Activated T-cell treated with anti-CD3 and anti-CD28 coated beads, Interleukin-2, amount 50 U/mL, for 1 hour (primary cell): ENCODE data around the gene TLNRD1.

Source experiments
- DNase-seq: peaks from one replicate; pipeline ENCODE4 v3.0.0-alpha.2; 2020

Gene TLNRD1

GRCh38 chr15:81002331-81003096 lies 1.8 kb downstream of the TLNRD1 start:
- DNase-seq, result no peak

GRCh38 chr15:81003097-81003350 lies 2.3 kb downstream of the TLNRD1 start:
- no peak for DNase-seq

GRCh38 chr15:81006124-81006523 lies 5.4 kb downstream of the TLNRD1 start:
- no peak for DNase-seq

- no peak for DNase-seq
Observed at GRCh38 chr15:81007428-81008064, 6.8 kb downstream of the TLNRD1 start.

- DNase-seq, result no peak
Observed at GRCh38 chr15:81008312-81008711, 7.6 kb downstream of the TLNRD1 start.

- no peak for DNase-seq
Observed at GRCh38 chr15:81010086-81010485, 9.4 kb downstream of the TLNRD1 start.

GRCh38 chr15:81011593-81011992 lies 10.9 kb downstream of the TLNRD1 start:
- no peak for DNase-seq

- no peak for DNase-seq
Observed at GRCh38 chr15:81012588-81012987, 11.9 kb downstream of the TLNRD1 start.

GRCh38 chr15:81013396-81013929 lies 12.7 kb downstream of the TLNRD1 start:
- no peak for DNase-seq

GRCh38 chr15:81014446-81015093 lies 13.8 kb downstream of the TLNRD1 start:
- no peak for DNase-seq

- no peak for DNase-seq
Observed at GRCh38 chr15:81015621-81016488, 15.1 kb downstream of the TLNRD1 start.

GRCh38 chr15:81016489-81017068 lies 15.9 kb downstream of the TLNRD1 start:
- no peak for DNase-seq

GRCh38 chr15:81018197-81018596 lies 17.5 kb downstream of the TLNRD1 start:
- DNase-seq, result no peak

- DNase-seq, result no peak
Observed at GRCh38 chr15:81021321-81021720, 20.6 kb downstream of the TLNRD1 start.

- no peak for DNase-seq
Observed at GRCh38 chr15:81023483-81024264, 23.0 kb downstream of the TLNRD1 start.

GRCh38 chr15:81024265-81024872 lies 23.6 kb downstream of the TLNRD1 start:
- DNase-seq, result no peak

GRCh38 chr15:81024936-81025335 lies 24.2 kb downstream of the TLNRD1 start:
- no peak for DNase-seq

GRCh38 chr15:81025721-81026370 lies 25.1 kb downstream of the TLNRD1 start:
- no peak for DNase-seq

GRCh38 chr15:81026836-81027599 lies 26.3 kb downstream of the TLNRD1 start:
- no peak for DNase-seq
